GF-D8 (cell line): ENCODE results near the gene EML1.
A peak's percentile ranks its signal among the peaks of the same experiment; 100 is the strongest.

Experiments
- DNase-seq: peaks from one replicate; lab custom pipeline; 2025; lab: John Stamatoyannopoulos, UW

Gene EML1

GRCh38 chr14:99793213-99794150, at the start of gene EML1:
TSS of gene EML1 (plus strand) at chr14:99793413. CDS start at chr14:99793477, 64 bp downstream.
- peak; percentile 1 for DNase-seq

GRCh38 chr14:99744199-99744872, 48.9 kb upstream of the EML1 start:
- DNase-seq, result no peak

GRCh38 chr14:99744873-99745224, 48.4 kb upstream of the EML1 start:
- DNase-seq, result no peak

GRCh38 chr14:99745307-99745951, 47.8 kb upstream of the EML1 start:
- DNase-seq, result no peak

- no peak for DNase-seq
Measured at GRCh38 chr14:99747167-99747566, 46.0 kb upstream of the EML1 start.

GRCh38 chr14:99747582-99748330, 45.5 kb upstream of the EML1 start:
- no peak for DNase-seq

- no peak for DNase-seq
Measured at GRCh38 chr14:99748529-99748928, 44.7 kb upstream of the EML1 start.

- DNase-seq, result no peak
Measured at GRCh38 chr14:99749142-99749541, 44.1 kb upstream of the EML1 start.

GRCh38 chr14:99749763-99750715, 43.2 kb upstream of the EML1 start:
- no peak for DNase-seq

- no peak for DNase-seq
Measured at GRCh38 chr14:99750746-99751450, 42.3 kb upstream of the EML1 start.

GRCh38 chr14:99751539-99752485, 41.4 kb upstream of the EML1 start:
- DNase-seq, result no peak

GRCh38 chr14:99752486-99753121, 40.6 kb upstream of the EML1 start:
- no peak for DNase-seq

- DNase-seq, result no peak
Measured at GRCh38 chr14:99753225-99754140, 39.7 kb upstream of the EML1 start.

- DNase-seq, result no peak
Measured at GRCh38 chr14:99754141-99755067, 38.8 kb upstream of the EML1 start.

GRCh38 chr14:99755068-99755405, 38.2 kb upstream of the EML1 start:
- DNase-seq, result no peak
